BLaER1 treated with 17β-estradiol and CSF1 and Interleukin-3, amounts not matched to agents 10 nM and 100 nM (cell line): ENCODE data around the gene PTPRM.

Experiments used
- H3K27ac ChIP-seq, 11 experiments: shearing (Covaris generic); formaldehyde crosslinking; 2 replicates each; pipeline ENCODE4 v1.8.1; 2022
- H3K27me3 ChIP-seq, 11 experiments: shearing (Covaris generic); formaldehyde crosslinking; 2 replicates each; pipeline ENCODE4 v1.8.1; 2022
- H3K36me3 ChIP-seq, 11 experiments: shearing (Covaris generic); formaldehyde crosslinking; 2 replicates each; pipeline ENCODE4 v1.8.1; 2022
- H3K4me1 ChIP-seq, 10 experiments: shearing (Covaris generic); formaldehyde crosslinking; 2 replicates each; pipeline ENCODE4 v1.8.1; 2022
- H3K4me2 ChIP-seq, 11 experiments: shearing (Covaris generic); formaldehyde crosslinking; 2 replicates each; pipeline ENCODE4 v1.8.1; 2022
- H3K4me3 ChIP-seq, 10 experiments: shearing (Covaris generic); formaldehyde crosslinking; 2 replicates each; pipeline ENCODE4 v1.8.1; 2022
- H3K9ac ChIP-seq, 11 experiments: shearing (Covaris generic); formaldehyde crosslinking; 2 replicates each; pipeline ENCODE4 v1.8.1; 2022
- H3K9me3 ChIP-seq, 11 experiments: shearing (Covaris generic); formaldehyde crosslinking; replicated peaks in 1 of 11; 2 replicates each; pipeline ENCODE4 v1.8.1; 2022
- H4K20me1 ChIP-seq, 11 experiments: shearing (Covaris generic); formaldehyde crosslinking; 2 replicates each; pipeline ENCODE4 v1.8.1; 2022
- Cebpa-rat ChIP-seq, 11 experiments: shearing (Covaris generic); IDR thresholded peaks; 2 replicates each; pipeline ENCODE4 v1.8.1; 2022

The PTPRM gene

GRCh38 chr18:8029061-8029460 lies 461.9 kb downstream of the PTPRM start:
- Histone ChIP-seq H3K4me2 (no peak overlapping the region), H3K27ac (no peak overlapping the region), H3K36me3 (no peaks in the 10 kb centered on the region), H3K4me1 (no peaks in the 10 kb centered on the region), H3K9me3 (no peaks in the 10 kb centered on the region), H3K27me3 (no peaks in the 10 kb centered on the region), H4K20me1 (no peaks in the 10 kb centered on the region), H3K4me3 (no peak overlapping the region), H3K9ac (no peak overlapping the region)
- no peak for TF ChIP-seq Cebpa-rat (IDR thresholded peaks at IDR 0.05)

DNA sequence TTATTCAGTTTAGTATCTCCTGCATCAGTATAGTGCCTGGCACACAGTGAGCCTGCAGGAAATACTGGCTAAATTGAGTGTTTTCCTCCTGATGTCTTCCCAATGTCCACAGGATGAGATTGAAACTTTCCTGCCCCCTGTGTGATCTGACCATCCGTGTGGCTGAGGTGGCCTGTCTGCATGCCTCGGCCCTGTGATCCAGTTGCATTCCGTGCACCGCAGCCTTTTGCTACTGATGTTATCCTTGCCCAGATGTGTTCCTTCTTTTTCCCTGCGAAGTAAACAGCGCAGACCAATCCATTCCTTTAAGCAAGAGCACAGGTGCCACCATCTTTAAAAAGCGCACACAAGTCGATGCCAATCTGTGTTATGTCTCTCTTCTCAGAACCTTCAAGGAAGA lies 462.6 kb downstream of the PTPRM start:
- H3K4me3 ChIP-seq: no peak overlapping the region
- H3K36me3 ChIP-seq: no peaks in the 10 kb centered on the region
- H4K20me1 ChIP-seq: no peaks in the 10 kb centered on the region
- no peak overlapping the region for H3K9ac ChIP-seq
- no peak overlapping the region for H3K4me2 ChIP-seq
- no peaks in the 10 kb centered on the region for H3K27me3 ChIP-seq
- TF ChIP-seq Cebpa-rat (IDR thresholded peaks at IDR 0.05): no peak
- H3K27ac ChIP-seq: no peak overlapping the region
- H3K4me1 ChIP-seq: no peaks in the 10 kb centered on the region
- no peaks in the 10 kb centered on the region for H3K9me3 ChIP-seq

GRCh38 chr18:8030201-8030600 lies 463.1 kb downstream of the PTPRM start:
- no peak for TF ChIP-seq Cebpa-rat (IDR thresholded peaks at IDR 0.05)
- Histone ChIP-seq H4K20me1 (no peaks in the 10 kb centered on the region), H3K27ac (no peak overlapping the region), H3K4me1 (no peaks in the 10 kb centered on the region), H3K4me3 (no peak overlapping the region), H3K36me3 (no peaks in the 10 kb centered on the region), H3K4me2 (no peak overlapping the region), H3K9me3 (no peaks in the 10 kb centered on the region), H3K27me3 (no peaks in the 10 kb centered on the region), H3K9ac (no peak overlapping the region)

GRCh38 chr18:8031496-8031895 lies 464.4 kb downstream of the PTPRM start:
- Histone ChIP-seq H3K4me2 (no peak overlapping the region), H3K9ac (no peak overlapping the region), H3K36me3 (no peaks in the 10 kb centered on the region), H3K27me3 (no peaks in the 10 kb centered on the region), H3K4me1 (no peaks in the 10 kb centered on the region), H3K9me3 (no peaks in the 10 kb centered on the region), H4K20me1 (no peaks in the 10 kb centered on the region), H3K27ac (no peak overlapping the region), H3K4me3 (no peak overlapping the region)
- TF ChIP-seq Cebpa-rat (IDR thresholded peaks at IDR 0.05): no peak

- no peak for TF ChIP-seq Cebpa-rat (IDR thresholded peaks at IDR 0.05)
- Histone ChIP-seq H3K9me3 (no peaks in the 10 kb centered on the region), H3K27me3 (no peaks in the 10 kb centered on the region), H3K4me1 (no peaks in the 10 kb centered on the region), H3K36me3 (no peaks in the 10 kb centered on the region), H3K9ac (no peak overlapping the region), H3K4me3 (no peak overlapping the region), H3K27ac (no peak overlapping the region), H4K20me1 (no peaks in the 10 kb centered on the region), H3K4me2 (no peak overlapping the region)
These were observed 467.6 kb downstream of the PTPRM start for GRCh38 chr18:8034674-8035073.

GRCh38 chr18:8036551-8036950 lies 469.4 kb downstream of the PTPRM start:
- Histone ChIP-seq H3K9me3 (no peaks in the 10 kb centered on the region), H4K20me1 (no peaks in the 10 kb centered on the region), H3K9ac (no peak overlapping the region), H3K4me3 (no peak overlapping the region), H3K27me3 (no peaks in the 10 kb centered on the region), H3K27ac (no peak overlapping the region), H3K4me2 (no peak overlapping the region), H3K36me3 (no peaks in the 10 kb centered on the region), H3K4me1 (no peaks in the 10 kb centered on the region)
- TF ChIP-seq Cebpa-rat (IDR thresholded peaks at IDR 0.05): no peak

DNA sequence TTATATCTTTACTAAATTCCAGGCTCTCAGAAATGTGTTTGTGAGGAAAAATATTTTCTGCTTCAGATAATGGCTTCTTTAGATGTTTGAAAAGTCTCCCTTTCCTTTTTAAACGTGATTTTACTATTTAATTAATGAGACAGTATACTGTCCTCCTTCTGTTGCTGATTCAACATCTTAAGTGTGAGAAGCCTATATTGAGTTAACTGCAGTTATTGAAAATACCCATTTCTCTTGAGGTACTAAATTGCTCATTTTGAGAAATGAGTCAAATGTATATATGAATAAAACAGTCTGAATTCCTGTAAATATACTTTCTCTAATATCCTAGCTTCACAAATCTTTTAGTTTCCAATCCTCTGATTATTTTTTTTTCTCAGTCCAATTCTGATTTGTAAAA lies 470.2 kb downstream of the PTPRM start:
- Histone ChIP-seq H4K20me1 (no peaks in the 10 kb centered on the region), H3K9me3 (no peaks in the 10 kb centered on the region), H3K4me2 (no peak overlapping the region), H3K4me1 (no peaks in the 10 kb centered on the region), H3K9ac (no peak overlapping the region), H3K4me3 (no peak overlapping the region), H3K27me3 (no peaks in the 10 kb centered on the region), H3K36me3 (no peaks in the 10 kb centered on the region), H3K27ac (no peak overlapping the region)
- TF ChIP-seq Cebpa-rat (IDR thresholded peaks at IDR 0.05): no peak

DNA sequence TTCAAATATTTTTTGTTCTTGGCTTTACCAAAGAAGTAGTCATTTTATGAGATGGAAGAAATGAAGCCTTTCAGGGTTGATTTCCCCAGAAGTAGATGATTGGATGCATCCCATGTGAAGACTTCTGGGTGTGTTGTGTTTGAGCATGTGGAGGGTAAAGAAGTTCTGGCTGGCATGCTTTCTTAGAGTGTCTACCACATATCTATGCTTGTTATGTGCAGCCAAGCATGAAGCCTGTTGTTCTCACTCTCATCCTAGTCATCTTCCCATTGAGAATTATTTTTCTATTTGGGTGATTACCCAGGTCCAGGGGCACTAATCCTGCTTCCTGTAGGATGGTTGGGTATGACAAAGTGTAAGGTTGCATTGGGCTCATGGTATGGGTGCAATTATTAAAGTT lies 472.9 kb downstream of the PTPRM start:
- no peaks in the 10 kb centered on the region for H3K4me1 ChIP-seq
- H3K9ac ChIP-seq: no peak overlapping the region
- no peak for TF ChIP-seq Cebpa-rat (IDR thresholded peaks at IDR 0.05)
- H3K27me3 ChIP-seq: no peaks in the 10 kb centered on the region
- no peak overlapping the region for H3K4me2 ChIP-seq
- H3K27ac ChIP-seq: no peak overlapping the region
- no peaks in the 10 kb centered on the region for H3K9me3 ChIP-seq
- H4K20me1 ChIP-seq: no peaks in the 10 kb centered on the region
- H3K36me3 ChIP-seq: no peaks in the 10 kb centered on the region
- no peak overlapping the region for H3K4me3 ChIP-seq

- peaks cover 0 to 7% (median 0%) of the 10 kb centered on the region in 11 experiments; a peak in 2 of 22 replicates for H3K27me3 ChIP-seq
- H3K4me1 ChIP-seq: no peaks in the 10 kb centered on the region
- no peaks in the 10 kb centered on the region for H4K20me1 ChIP-seq
- no peak overlapping the region for H3K9ac ChIP-seq
- H3K9me3 ChIP-seq: no peaks in the 10 kb centered on the region
- no peak overlapping the region for H3K4me3 ChIP-seq
- TF ChIP-seq Cebpa-rat (IDR thresholded peaks at IDR 0.05): no peak
- H3K36me3 ChIP-seq: no peaks in the 10 kb centered on the region
- H3K27ac ChIP-seq: no peak overlapping the region
- no peak overlapping the region for H3K4me2 ChIP-seq
These were observed 474.5 kb downstream of the PTPRM start for GRCh38 chr18:8041526-8042111.

DNA sequence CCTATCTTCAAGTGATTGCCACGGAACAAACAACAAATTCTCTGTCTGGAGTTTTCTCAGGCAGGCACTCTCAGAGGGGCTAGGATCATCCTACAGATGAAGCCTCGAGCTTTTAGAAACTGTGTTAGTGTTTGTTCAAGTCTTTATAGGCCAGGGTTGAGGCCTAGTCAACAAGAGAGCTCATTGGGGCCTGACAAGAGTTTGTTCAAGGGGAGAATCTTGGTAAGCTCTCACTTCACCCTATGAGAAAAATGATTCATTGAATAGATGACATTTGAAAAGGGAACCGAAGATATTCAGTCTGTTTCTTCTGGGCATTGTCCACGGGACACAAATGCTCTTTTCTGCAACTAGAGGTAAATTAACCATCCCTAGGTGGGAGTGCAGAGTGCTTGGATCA lies 476.9 kb downstream of the PTPRM start:
- Histone ChIP-seq H3K4me2 (no peak overlapping the region), H4K20me1 (no peaks in the 10 kb centered on the region), H3K4me3 (no peak overlapping the region), H3K27me3 (peaks cover 0 to 20% (median 0%) of the 10 kb centered on the region in 11 experiments; a peak in 5 of 22 replicates), H3K9ac (no peak overlapping the region), H3K9me3 (no peaks in the 10 kb centered on the region), H3K27ac (no peak overlapping the region), H3K4me1 (no peaks in the 10 kb centered on the region), H3K36me3 (no peaks in the 10 kb centered on the region)
- TF ChIP-seq Cebpa-rat (IDR thresholded peaks at IDR 0.05): no peak
